Sciatic nerve (tissue), 2 donors: ENCODE results near the gene FAM234A. TPM values are rescaled to one million over a fixed set of nuclear protein-coding genes. Genes with fewer than 3 reads are reported as not detected.

Experiments
- ATAC-seq: fragments of 200-7000 bp; cut with Tn5 transposase; one replicate; pipeline ENCODE4 v1.9.1; 2020; ENCODE audit warnings: mild to moderate bottlenecking, moderate library complexity
- DNase-seq: peaks from one replicate; pipeline ENCODE4 v3.0.0-alpha.2; 2020; ENCODE audit warnings: low spot score
- intact Hi-C: fragments of 100-400 bp; cut with DNase I; formaldehyde crosslinking; loops from one replicate; pipeline ENCODE4 v1.14.2; 2022
- total RNA-seq: library from RNA; stranded (reverse); fragmentation: NEBNext Ultra II Directional; extraction: Animal tissue kit (Norgen Biotek cat#: 25700); gene quantifications from one replicate; pipeline ENCODE4 v1.2.1, GENCODE V29; 2021
- donor health status: DM: no; HTN: no; CAD: no.
- donor health status: DM: no; HTN: no; CAD: no.

The FAM234A gene
- total RNA-seq, 1 donor from 2014 or later = 129 TPM

GRCh38 chr16:311725-312124 is 77.1 kb downstream of the FAM234A start:
- ATAC-seq = no peak
- no peak for DNase-seq
- intact Hi-C loops = no loop called here

GRCh38 chr16:314351-314750 is 79.7 kb downstream of the FAM234A start:
- ATAC-seq (no peak), DNase-seq (no peak)
- intact Hi-C loops = no loop called here

GRCh38 chr16:314795-315299 is 80.2 kb downstream of the FAM234A start:
- ATAC-seq = no peak
- no peak for DNase-seq
- intact Hi-C loops = no loop called here

Other genes with a start within 250 kb of the FAM234A start
- 7.1 TPM for gene POLR3K, start 181.2 kb upstream of the FAM234A start, total RNA-seq
- gene SNRNP25, start 181.0 kb upstream of the FAM234A start, total RNA-seq = 8.7 TPM
- 116 TPM for gene RHBDF1, start 162.2 kb upstream of the FAM234A start, total RNA-seq
- gene MPG, start 156.6 kb upstream of the FAM234A start, total RNA-seq = 35.0 TPM
- gene NPRL3, start 96.1 kb upstream of the FAM234A start, total RNA-seq = 45.7 TPM
- gene HBZ, start 82.2 kb upstream of the FAM234A start, total RNA-seq = not detected
- gene HBM, start 68.8 kb upstream of the FAM234A start, total RNA-seq = 10.4 TPM
- 11,939 TPM for gene HBA2, start 61.9 kb upstream of the FAM234A start, total RNA-seq
- 11,060 TPM for gene HBA1, start 58.1 kb upstream of the FAM234A start, total RNA-seq
- gene HBQ1, start 54.4 kb upstream of the FAM234A start, total RNA-seq = 3.2 TPM
- gene LUC7L, start 5.4 kb upstream of the FAM234A start, total RNA-seq = 102 TPM
- 48.9 TPM for gene RGS11, start 41.1 kb downstream of the FAM234A start, total RNA-seq
- gene ARHGDIG, start 45.8 kb downstream of the FAM234A start, total RNA-seq = 0.94 TPM
- 0.85 TPM for gene PDIA2, start 48.3 kb downstream of the FAM234A start, total RNA-seq
- 20.1 TPM for gene AXIN1, start 117.9 kb downstream of the FAM234A start, total RNA-seq
- gene MRPL28, start 135.7 kb downstream of the FAM234A start, total RNA-seq = 32.5 TPM
- gene PGAP6, start 147.2 kb downstream of the FAM234A start, total RNA-seq = 29.0 TPM
- gene NME4, start 162.4 kb downstream of the FAM234A start, total RNA-seq = 68.3 TPM
- 10.4 TPM for gene DECR2, start 167.1 kb downstream of the FAM234A start, total RNA-seq
- gene RAB11FIP3, start 190.8 kb downstream of the FAM234A start, total RNA-seq = 56.0 TPM